PFSK-1 (cell line): ENCODE measurements around the gene ZRANB2.

Experiments
- FOXP2 ChIP-seq: optimal IDR thresholded peaks from 2 replicates; pipeline ENCODE3; 2011; ENCODE audit warnings: borderline replicate concordance, control low read depth, inconsistent platforms; ENCODE audit not compliant: insufficient read depth; ENCODE audit errors: extremely low read length, extremely low read depth
- POLR2AphosphoS5 ChIP-seq: IDR thresholded peaks from 2 replicates; pipeline ENCODE4 v1.6.1; 2012; ENCODE audit warnings: low read depth, mild to moderate bottlenecking, control low read depth, low read length, moderate library complexity
- SIN3A ChIP-seq: IDR thresholded peaks from 2 replicates; pipeline ENCODE4 v1.6.1; 2012; ENCODE audit warnings: mild to moderate bottlenecking, low read length, moderate library complexity, borderline replicate concordance; ENCODE audit not compliant: insufficient read depth
- TAF1 ChIP-seq: IDR thresholded peaks from 2 replicates; pipeline ENCODE4 v1.6.1; 2012; ENCODE audit warnings: low read length, control low read depth, borderline replicate concordance; ENCODE audit not compliant: insufficient read depth
- TF ChIP-seq, protein P1 (sequence below), 2 experiments: IDR thresholded peaks; 2 replicates each; pipeline versions ENCODE4 v1.6.1 to v1.8.0; 2011 to 2012; ENCODE audit warnings: low read depth in 2 of 2, low read length in 2 of 2, control low read depth in 1 of 2, inconsistent platforms in 1 of 2, mild to moderate bottlenecking in 1 of 2, moderate library complexity in 1 of 2; ENCODE audit not compliant: insufficient read depth in 1 of 2

Gene ZRANB2

DNA sequence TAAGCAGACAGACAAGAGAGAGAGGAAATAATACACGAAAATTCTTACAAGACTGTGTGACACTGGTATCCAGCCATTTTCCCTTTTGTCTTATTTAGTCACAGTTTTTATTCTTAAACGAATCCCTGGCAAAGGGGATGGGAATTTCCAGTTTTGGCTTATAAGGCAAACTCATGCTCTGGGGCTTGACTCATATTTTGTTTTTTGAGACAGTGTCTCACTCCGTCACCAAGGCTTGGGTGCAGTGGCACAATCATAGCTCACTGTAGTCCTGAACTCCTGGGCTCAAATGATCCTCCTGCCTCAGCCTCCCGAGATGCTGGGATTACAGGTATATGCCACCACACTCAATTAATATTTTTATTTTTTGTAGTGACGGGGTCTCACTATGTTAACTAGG lies 65.1 kb downstream of the ZRANB2 start:
- TF ChIP-seq TAF1 = no peak

DNA sequence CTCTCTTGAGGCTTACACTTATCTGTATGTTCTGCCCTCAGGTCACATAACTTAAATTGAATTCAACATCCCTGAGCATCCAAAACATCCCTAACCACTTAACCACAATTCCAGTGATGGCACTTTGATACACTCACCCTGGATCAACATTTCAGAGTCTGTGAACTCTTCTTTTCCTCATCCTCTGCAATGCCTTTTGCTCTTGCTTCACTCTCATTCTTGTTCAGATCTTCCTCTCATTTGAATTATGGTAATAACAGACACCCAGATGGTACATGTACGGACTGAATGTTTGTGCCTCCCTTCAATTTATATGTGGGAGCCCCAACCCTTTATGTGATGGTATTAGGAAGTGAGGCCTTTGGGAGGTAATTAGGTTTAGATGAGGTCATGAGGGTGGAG lies 66.7 kb downstream of the ZRANB2 start:
- TF ChIP-seq POLR2AphosphoS5 (no peak), TAF1 (no peak), SIN3A (no peak), FOXP2 (no peak)
- TF ChIP-seq, protein P1, sequence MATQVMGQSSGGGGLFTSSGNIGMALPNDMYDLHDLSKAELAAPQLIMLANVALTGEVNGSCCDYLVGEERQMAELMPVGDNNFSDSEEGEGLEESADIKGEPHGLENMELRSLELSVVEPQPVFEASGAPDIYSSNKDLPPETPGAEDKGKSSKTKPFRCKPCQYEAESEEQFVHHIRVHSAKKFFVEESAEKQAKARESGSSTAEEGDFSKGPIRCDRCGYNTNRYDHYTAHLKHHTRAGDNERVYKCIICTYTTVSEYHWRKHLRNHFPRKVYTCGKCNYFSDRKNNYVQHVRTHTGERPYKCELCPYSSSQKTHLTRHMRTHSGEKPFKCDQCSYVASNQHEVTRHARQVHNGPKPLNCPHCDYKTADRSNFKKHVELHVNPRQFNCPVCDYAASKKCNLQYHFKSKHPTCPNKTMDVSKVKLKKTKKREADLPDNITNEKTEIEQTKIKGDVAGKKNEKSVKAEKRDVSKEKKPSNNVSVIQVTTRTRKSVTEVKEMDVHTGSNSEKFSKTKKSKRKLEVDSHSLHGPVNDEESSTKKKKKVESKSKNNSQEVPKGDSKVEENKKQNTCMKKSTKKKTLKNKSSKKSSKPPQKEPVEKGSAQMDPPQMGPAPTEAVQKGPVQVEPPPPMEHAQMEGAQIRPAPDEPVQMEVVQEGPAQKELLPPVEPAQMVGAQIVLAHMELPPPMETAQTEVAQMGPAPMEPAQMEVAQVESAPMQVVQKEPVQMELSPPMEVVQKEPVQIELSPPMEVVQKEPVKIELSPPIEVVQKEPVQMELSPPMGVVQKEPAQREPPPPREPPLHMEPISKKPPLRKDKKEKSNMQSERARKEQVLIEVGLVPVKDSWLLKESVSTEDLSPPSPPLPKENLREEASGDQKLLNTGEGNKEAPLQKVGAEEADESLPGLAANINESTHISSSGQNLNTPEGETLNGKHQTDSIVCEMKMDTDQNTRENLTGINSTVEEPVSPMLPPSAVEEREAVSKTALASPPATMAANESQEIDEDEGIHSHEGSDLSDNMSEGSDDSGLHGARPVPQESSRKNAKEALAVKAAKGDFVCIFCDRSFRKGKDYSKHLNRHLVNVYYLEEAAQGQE (IDR thresholded peaks at IDR 0.05; ENCODE audit: insufficient read depth in 1 of 2, low read depth in 2 of 2, low read length in 2 of 2) = no peak
